ENCODE data around the gene ACTR3C.
"Not testable (repeated sequence)": the region's sequence is repeated elsewhere in the genome, so short reads cannot be mapped to it uniquely, and the experiment has no call there.

Gene ACTR3C

GRCh38 chr7:150314639-150315239, 8.6 kb downstream of the ACTR3C start:
- H3K27ac ChIP-seq = no peak overlapping the region
- TF ChIP-seq, protein P1, sequence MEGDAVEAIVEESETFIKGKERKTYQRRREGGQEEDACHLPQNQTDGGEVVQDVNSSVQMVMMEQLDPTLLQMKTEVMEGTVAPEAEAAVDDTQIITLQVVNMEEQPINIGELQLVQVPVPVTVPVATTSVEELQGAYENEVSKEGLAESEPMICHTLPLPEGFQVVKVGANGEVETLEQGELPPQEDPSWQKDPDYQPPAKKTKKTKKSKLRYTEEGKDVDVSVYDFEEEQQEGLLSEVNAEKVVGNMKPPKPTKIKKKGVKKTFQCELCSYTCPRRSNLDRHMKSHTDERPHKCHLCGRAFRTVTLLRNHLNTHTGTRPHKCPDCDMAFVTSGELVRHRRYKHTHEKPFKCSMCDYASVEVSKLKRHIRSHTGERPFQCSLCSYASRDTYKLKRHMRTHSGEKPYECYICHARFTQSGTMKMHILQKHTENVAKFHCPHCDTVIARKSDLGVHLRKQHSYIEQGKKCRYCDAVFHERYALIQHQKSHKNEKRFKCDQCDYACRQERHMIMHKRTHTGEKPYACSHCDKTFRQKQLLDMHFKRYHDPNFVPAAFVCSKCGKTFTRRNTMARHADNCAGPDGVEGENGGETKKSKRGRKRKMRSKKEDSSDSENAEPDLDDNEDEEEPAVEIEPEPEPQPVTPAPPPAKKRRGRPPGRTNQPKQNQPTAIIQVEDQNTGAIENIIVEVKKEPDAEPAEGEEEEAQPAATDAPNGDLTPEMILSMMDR (conservative IDR thresholded peaks at IDR 0.05) = no peak

DNA sequence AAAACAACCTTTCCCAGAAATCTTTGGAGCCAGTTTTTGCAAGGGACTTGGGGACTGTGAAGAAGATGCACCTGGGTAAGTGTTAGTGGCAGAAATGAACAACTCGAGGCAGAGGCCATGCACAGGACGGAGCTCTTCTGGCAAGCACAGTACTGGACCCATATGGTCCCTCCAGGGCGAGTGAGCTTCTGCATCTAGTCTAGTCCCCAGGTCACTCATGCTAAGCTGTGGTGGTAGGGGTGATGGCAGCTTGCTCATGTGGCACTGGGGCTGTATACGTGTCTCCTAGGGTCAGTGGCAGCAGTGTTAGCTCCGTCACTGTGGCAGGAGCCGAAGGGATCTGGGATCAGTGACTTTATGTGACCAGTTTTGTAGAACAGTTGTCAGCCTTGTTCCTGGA, 9.5 kb downstream of the ACTR3C start:
- TF ChIP-seq, protein P1 (conservative IDR thresholded peaks at IDR 0.05) = no peak
- H3K27ac ChIP-seq = no peak overlapping the region

- TF ChIP-seq, protein P1 (conservative IDR thresholded peaks at IDR 0.05) = no peak
- no peak overlapping the region for H3K27ac ChIP-seq
Measured at GRCh38 chr7:150313367-150313809, 10.0 kb downstream of the ACTR3C start.

DNA sequence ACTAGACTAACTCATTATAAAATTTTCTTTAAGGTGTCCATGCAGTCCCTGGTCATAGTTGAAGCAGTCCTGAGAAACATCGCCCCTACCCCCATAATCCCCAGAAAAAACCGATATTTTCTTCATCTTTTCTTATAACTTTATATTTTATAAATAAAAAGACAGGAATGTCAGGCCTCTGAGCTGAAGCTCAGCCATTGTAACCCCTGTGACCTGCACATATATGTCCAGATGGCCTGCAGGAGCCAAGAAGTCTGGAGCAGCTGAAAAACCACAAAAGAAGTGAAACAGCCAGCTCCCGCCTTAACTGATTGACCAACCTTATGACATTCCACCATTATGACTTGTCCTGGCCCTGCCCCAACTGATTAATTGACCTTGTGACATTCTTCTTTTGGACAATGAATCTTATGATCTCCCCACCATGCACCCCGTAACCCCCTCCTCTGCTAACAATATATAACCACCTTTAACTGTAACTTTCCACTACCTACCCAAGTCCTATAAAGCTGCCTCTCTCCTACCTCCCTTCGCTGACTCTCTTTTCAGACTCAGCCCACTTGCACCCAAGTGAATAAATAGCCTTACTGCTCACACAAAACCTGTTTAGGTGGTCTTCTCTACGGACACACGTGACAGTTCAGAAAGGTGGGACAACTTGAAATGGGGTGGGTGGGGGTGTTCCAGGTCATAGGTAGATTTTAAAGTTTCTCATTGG, 10.5 kb downstream of the ACTR3C start:
- not testable (repeated sequence) for H3K27ac ChIP-seq

GRCh38 chr7:150311711-150312110, 11.6 kb downstream of the ACTR3C start:
- H3K27ac ChIP-seq = no peak overlapping the region
- TF ChIP-seq, protein P1 (conservative IDR thresholded peaks at IDR 0.05) = no peak

DNA sequence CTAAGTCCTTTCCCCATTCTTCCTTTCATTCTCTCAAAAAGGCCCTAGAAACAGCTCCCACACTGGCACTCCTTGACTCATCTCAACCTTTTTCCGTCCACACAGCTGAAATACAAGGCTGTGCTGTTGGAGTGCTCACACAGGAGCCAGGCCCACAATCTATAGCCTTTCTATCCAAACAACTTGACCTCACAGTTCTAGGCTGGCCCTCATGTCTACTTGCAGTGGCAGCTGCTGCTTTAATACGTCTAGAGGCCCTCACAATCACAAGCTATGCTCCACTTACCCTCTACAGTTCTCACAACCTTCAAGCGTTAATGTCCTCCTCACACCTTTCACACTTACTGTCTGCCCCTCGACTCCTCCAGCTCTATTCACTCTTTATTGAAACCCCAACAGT, 12.2 kb downstream of the ACTR3C start:
- H3K27ac ChIP-seq = no peak overlapping the region
- TF ChIP-seq, protein P1 (conservative IDR thresholded peaks at IDR 0.05) = no peak

DNA sequence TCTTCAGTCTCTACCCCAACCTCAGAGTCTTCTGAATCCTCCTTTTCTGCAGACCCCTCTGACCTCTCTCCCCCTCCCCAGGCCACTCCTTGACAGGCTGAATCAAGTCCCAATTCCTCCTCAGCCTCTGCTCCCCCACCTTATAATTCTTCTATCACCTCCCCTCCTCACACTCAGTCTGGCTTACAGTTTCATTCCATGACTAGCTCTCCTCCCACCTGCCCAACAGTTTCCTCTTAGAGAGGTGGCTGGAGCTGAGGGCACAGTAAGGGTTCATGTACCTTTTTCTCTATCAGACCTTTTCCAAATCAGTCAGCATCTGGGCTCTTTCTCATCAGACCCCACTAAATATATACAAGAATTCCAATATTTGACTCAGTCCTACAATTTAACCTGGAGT, 14.8 kb downstream of the ACTR3C start:
- no peak overlapping the region for H3K27ac ChIP-seq
- TF ChIP-seq, protein P1 (conservative IDR thresholded peaks at IDR 0.05) = no peak

DNA sequence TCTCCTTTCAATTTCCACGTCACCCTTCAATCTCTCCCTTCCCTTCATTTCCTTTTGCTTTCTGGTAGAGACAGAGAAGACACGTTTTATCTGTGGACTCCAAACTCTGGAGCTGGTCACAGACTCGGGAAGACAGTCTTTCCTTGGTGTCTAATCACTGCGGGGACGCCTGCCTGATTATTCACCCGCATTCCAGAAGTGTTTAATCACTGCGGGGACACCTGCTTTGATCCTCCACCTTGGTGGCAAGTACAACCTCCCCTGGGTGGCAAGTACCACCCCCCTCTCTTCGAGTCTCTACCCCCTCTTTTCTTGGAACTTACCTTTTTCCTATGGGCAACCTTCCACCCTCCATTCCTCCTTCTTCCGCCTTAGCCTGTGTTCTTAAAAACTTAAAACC, 15.4 kb downstream of the ACTR3C start:
- H3K27ac ChIP-seq = peak overlapping the region; percentile 74
- TF ChIP-seq, protein P1 (conservative IDR thresholded peaks at IDR 0.05) = no peak

All from VCaP (cell line).